ENCODE results near the gene NEDD4.
"Not testable (repeated sequence)": the region's sequence is repeated elsewhere in the genome, so short reads cannot be mapped to it uniquely, and the experiment has no call there.

NEDD4 gene

GRCh38 chr15:55993111-55993803 is at the start of gene NEDD4:
Gene NEDD4, minus strand, starts transcription at chr15:55993612. Its CDS starts 57 bp downstream, at chr15:55993555.
- peak; percentile 94 for DNase-seq

GRCh38 chr15:56042498-56042897 is 49.1 kb upstream of the NEDD4 start:
- DNase-seq, result no peak

DNA sequence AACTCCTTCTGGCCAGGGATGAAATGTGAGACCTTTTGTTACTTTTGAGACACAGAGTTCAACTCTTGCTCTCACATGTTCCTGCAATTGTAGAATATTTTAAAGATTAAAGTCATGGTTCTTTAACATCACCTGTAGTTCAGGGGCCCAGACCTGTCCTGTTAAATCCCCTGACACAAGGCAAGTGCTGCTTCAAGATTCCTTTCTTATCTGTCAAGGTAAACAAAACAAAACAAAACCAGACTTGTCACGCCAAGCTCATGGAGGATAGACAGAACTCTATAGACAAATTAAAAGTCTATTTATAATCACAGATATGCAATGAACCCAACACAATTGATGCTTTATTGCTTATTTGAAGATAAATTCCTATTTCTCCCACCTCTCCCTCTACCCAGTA is 48.6 kb upstream of the NEDD4 start:
- no peak for DNase-seq

DNA sequence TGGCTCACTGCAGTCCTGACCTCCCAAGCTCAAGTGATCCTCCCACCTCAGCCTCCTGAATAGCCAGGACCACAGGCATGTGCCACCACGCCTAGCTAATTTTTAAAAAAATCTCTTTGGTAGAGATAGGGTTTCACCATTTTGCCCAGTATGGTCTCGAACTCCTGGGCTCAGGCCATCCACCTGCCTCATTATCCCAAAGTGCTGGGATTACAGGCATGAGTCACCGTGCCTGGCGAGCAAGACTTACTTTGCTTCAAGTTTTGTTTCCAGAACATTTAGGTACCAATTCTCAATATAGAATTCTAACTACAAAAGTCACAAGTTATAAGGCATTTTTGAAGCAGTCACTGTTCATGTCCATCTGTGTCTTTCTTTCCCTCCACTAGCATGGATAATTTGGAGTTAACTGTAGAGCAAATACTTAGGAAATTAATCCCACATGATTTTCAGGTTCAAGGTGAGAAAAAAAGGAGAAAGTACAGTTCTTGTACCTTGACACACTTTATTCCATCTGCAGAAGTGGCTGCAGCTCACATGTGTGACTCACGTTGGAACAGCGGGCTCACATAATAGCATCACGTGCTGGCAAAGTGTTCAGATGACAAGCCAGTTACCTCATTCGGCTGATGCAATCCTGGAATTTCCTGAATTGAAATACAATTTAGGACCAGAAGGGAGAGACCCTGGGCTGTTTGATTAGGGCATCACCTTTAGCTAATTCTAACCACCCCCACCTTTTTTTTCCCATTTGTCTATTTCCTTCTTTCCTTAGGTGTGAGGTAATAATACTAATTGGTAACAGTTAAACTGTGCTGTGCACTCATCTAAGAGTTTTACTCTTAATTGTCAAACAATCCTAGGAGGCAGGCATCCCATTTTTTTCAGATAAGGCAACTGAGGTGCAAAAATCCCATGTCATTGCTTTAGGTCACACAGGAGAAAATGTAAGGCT is 46.9 kb upstream of the NEDD4 start:
- DNase-seq, result peak; percentile 78

GRCh38 chr15:56038707-56039106 is 45.3 kb upstream of the NEDD4 start:
- no peak for DNase-seq

- no peak for DNase-seq
Measured at GRCh38 chr15:56038015-56038414, 44.6 kb upstream of the NEDD4 start.

- DNase-seq, result no peak
Measured at GRCh38 chr15:56036546-56037067, 43.2 kb upstream of the NEDD4 start.

GRCh38 chr15:56035166-56035565 is 41.8 kb upstream of the NEDD4 start:
- no peak for DNase-seq

GRCh38 chr15:56034514-56034913 is 41.1 kb upstream of the NEDD4 start:
- no peak for DNase-seq

DNA sequence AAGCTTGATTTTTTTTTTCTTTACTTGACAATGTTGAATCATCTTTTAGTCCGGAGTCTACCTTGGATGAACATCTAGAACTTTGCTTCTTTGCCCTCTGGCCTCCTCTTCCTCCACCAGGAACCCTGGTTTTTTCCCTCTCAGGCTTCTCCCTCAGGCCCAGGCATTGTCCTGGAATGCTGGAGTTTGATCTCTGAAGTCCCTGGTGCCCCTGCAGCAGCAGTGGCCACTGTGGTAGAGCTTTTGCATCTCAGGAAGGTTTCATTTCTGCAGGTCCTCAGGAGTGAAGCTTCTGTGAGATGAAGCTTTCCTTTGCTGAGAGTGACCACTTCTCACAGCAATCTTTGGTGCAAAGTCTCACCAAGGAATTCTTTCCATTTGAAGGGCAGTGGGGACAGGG is 39.0 kb upstream of the NEDD4 start:
- no peak for DNase-seq

GRCh38 chr15:56031836-56032235 is 38.4 kb upstream of the NEDD4 start:
- DNase-seq, result no peak

DNA sequence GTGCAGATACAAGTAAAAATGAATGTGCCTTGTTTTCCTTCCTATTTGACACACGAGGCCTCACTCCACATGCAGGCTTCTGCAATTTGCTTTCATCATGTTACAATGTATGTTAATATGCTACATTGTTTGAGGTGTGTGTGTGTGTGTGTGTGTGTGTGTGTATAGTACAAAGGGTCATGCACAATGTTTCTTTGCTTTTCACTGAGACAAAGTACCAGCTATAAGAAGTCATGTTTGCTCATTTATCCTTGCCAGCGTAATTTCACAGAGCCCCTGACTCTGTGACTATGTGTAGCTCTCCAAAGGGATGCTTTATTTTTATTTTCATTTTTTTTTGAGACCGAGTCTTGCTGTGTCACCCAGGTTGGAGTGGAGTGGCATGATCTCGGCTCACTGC is 38.0 kb upstream of the NEDD4 start:
- DNase-seq, result no peak

DNA sequence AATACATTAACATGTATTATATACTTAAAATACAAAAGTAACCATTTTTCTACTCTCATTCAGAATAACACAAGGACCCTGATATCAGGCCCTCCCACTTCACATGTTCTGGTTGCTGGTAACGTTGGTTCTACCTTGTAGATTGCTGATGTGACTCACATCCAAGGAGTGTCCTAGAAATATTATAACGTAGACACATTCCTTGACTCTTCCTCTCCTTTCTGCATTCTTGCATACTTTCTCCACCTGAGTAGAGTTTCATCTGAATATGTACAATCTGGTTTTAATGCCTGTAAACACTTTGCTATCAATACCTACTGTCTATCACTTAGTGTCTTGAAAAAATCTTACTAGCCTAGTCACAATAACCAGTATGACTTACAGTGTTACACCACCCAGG is 35.0 kb upstream of the NEDD4 start:
- DNase-seq, result no peak

DNA sequence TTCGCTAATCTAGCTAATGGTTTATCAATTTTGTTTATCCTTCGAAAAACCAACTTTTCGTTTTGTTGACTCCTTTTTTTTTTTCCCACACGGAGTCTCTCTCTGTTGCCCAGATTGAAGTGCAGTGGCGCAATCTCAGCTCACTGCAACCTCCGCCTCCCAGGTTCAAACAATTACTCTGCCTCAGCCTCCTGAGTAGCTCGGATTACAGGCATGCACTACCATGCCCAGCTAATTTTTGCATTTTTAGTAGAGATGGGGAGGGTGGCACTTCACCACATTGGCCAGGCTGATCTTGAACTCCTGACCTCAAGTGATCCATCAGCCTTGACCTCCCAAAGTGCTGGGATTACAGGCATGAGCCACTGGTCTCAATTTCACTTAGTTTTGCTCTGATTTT is 29.7 kb upstream of the NEDD4 start:
- not testable (repeated sequence) for DNase-seq

- DNase-seq, result no peak
Measured at GRCh38 chr15:56019819-56020486, 26.5 kb upstream of the NEDD4 start.

- DNase-seq, result no peak
Measured at GRCh38 chr15:56019060-56019793, 25.8 kb upstream of the NEDD4 start.

DNA sequence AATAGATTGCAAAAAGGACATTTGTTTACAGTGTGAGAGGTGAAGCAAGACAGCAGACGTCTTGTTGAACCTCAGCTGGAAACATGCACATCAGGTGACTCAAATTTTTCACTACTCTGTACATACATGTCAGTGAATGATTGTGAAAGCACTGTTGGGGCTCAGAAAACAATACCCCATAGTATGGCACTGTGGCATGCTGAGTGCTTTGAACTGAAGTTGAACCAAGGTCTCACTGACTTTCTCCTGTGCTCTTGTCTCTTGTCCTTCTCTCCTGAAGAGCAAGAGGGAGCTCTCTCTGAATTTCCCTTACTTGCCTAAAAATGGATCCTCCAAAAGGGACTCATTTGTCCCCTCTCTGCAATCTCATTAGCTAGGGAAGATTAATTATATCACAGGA is 24.5 kb upstream of the NEDD4 start:
- DNase-seq, result no peak

DNA sequence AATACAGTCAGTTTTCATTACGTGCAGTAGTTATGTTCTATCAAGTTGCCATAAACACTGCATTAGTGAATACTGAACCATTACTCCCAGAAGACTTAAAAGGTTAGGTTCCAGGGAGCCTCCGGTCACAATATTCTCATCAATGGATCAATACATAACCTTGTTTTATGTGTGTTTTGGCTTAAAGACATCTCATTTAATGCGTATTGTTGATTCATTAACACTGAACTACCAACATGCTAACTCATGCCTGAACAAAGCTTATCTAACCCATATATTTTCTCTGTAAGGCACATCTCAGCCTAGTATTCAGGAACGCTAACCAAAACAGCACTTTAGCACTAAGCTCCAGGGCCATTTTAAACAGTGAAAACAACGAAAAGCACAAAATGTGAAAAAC is 24.1 kb upstream of the NEDD4 start:
- DNase-seq, result no peak

DNA sequence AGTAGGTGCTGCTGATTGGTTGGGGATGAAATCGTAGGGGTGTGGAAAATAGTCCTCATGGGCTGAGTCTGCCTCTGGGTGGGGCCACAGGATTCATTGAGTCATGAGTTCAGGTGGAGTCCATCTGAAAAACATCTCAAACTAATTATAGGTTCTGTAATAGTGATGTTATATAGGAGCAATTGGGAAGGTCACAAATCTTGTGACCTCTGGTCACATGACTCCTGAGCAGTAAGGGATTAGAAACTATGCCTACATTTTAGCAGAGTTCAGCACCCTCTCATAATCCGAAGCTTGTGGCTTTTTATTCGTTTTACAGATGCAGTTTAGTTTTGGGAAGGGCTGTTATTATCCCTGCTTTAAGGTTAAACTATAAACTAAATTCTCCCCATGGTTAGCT is 22.9 kb upstream of the NEDD4 start:
- DNase-seq, result no peak

DNA sequence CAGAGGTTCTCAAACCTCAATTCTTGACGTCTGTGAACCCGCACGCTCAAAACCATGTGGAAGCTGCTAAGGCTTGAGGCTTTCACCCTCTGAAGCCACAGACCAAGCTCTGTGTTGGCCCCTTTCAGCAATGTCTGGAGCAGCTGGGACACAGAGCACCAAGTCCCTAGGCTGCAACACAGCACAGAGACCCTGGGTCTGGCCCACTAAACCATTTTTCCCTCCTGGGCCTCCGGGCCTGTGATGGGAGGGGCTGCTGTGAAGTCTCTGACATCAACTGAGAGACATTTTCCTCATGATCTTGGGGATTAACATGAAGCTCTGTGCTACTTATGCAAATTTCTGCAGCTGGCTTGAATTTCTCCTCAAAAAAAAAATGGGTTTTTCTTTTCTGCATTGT is 21.3 kb upstream of the NEDD4 start:
- DNase-seq, result no peak

DNA sequence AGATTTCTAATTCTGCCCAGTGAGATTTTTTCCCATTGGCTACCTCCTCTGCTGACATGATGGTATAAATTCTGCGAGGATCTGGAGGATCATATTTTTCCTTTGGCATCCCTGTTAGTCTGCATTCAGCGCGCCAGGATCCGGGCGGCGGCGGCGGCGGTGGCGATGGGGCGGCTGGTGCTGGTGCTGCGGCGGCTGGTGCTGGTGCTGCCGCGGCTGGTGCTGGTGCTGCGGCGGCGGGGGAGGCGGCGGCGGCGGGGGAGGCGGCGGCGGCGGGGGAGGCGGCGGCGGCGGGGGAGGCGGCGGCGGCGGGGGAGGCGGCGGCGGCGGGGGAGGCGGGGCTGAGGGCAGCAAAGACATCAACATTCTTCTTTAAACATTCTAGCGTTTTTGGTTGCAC is 13.6 kb upstream of the NEDD4 start:
- not testable (repeated sequence) for DNase-seq

DNA sequence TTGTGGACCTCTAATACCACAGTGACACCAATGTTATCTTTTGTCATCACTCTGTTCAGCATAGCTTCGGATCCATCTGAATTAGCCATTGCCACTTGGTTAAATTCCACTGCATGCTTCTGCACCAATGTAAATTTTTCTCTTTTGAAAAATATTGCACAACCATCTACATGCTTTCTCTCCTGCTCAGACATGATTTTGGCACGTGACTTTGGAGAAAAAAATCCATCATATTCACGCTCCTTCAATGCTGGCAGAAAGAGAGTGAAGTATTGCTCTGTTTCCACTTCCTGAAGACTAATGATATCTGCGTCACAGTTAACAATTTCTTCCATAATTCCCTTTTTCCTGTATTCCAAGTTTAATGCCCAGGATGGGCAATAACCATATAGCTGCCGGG is 13.0 kb upstream of the NEDD4 start:
- not testable (repeated sequence) for DNase-seq

GRCh38 chr15:56004281-56004680 is 10.9 kb upstream of the NEDD4 start:
- not testable (repeated sequence) for DNase-seq

Measured in femur (tissue), 1 donor.